IMR-90 (cell line): ENCODE data around the gene ADORA2A.

Experiments used
- BHLHE40 ChIP-seq: fragments of 150-350 bp; IDR thresholded peaks from 2 replicates; pipeline ENCODE4 v1.6.1; 2016; ENCODE audit warnings: mild to moderate bottlenecking, low read depth, low read length
- CHD1 ChIP-seq: IDR thresholded peaks from 2 replicates; pipeline ENCODE4 v1.6.1; 2012; ENCODE audit warnings: low read depth, low read length, improper control_type of control experiment
- MAZ ChIP-seq: IDR thresholded peaks from 2 replicates; pipeline ENCODE4 v1.6.1; 2012; ENCODE audit warnings: low read depth, mild to moderate bottlenecking, low read length, improper control_type of control experiment, moderate library complexity, borderline replicate concordance
- MXI1 ChIP-seq: IDR thresholded peaks from 2 replicates; pipeline ENCODE4 v1.6.1; 2012; ENCODE audit warnings: low read depth, mild to moderate bottlenecking, low read length, moderate library complexity, borderline replicate concordance
- POLR2A ChIP-seq: IDR thresholded peaks from 2 replicates; pipeline ENCODE4 v1.6.1; 2012; ENCODE audit warnings: mild to moderate bottlenecking, low read depth, low read length
- RAD21 ChIP-seq: IDR thresholded peaks from 2 replicates; pipeline ENCODE4 v1.6.1; 2012; ENCODE audit warnings: low read length, improper control_type of control experiment
- RCOR1 ChIP-seq: IDR thresholded peaks from 2 replicates; pipeline ENCODE4 v1.6.1; 2012; ENCODE audit warnings: mild to moderate bottlenecking, low read length, improper control_type of control experiment; ENCODE audit not compliant: insufficient replicate concordance
- RFX5 ChIP-seq: IDR thresholded peaks from 2 replicates; pipeline ENCODE4 v1.8.0; 2012; ENCODE audit warnings: low read depth, mild to moderate bottlenecking, low read length, moderate library complexity
- SMC3 ChIP-seq: fragments of 150-350 bp; IDR thresholded peaks from 2 replicates; pipeline ENCODE4 v1.6.1; 2016; ENCODE audit warnings: low read depth, mild to moderate bottlenecking, antibody characterized with exemption, low read length, moderate library complexity
- TF ChIP-seq, protein P1 (sequence below): conservative IDR thresholded peaks from 2 replicates; pipeline ENCODE4 v1.5.1; 2012; ENCODE audit warnings: mild to moderate bottlenecking, low read depth, low read length, improper control_type of control experiment
- TF ChIP-seq, protein P2 (sequence below): fragments of 150-350 bp; IDR thresholded peaks from 2 replicates; pipeline ENCODE4 v1.6.1; 2017; ENCODE audit warnings: mild to moderate bottlenecking, antibody characterized with exemption, low read length, low read depth

GRCh38 chr22:24414984-24415945 is 12.1 kb upstream of the ADORA2A start:
- TF ChIP-seq MXI1, result no peak
- TF ChIP-seq, protein P1, sequence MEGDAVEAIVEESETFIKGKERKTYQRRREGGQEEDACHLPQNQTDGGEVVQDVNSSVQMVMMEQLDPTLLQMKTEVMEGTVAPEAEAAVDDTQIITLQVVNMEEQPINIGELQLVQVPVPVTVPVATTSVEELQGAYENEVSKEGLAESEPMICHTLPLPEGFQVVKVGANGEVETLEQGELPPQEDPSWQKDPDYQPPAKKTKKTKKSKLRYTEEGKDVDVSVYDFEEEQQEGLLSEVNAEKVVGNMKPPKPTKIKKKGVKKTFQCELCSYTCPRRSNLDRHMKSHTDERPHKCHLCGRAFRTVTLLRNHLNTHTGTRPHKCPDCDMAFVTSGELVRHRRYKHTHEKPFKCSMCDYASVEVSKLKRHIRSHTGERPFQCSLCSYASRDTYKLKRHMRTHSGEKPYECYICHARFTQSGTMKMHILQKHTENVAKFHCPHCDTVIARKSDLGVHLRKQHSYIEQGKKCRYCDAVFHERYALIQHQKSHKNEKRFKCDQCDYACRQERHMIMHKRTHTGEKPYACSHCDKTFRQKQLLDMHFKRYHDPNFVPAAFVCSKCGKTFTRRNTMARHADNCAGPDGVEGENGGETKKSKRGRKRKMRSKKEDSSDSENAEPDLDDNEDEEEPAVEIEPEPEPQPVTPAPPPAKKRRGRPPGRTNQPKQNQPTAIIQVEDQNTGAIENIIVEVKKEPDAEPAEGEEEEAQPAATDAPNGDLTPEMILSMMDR, result no peak
- TF ChIP-seq MAZ, result no peak
- TF ChIP-seq, protein P2, sequence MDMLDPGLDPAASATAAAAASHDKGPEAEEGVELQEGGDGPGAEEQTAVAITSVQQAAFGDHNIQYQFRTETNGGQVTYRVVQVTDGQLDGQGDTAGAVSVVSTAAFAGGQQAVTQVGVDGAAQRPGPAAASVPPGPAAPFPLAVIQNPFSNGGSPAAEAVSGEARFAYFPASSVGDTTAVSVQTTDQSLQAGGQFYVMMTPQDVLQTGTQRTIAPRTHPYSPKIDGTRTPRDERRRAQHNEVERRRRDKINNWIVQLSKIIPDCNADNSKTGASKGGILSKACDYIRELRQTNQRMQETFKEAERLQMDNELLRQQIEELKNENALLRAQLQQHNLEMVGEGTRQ, result no peak
- TF ChIP-seq CHD1, result no peak
- no peak for TF ChIP-seq POLR2A
- no peak for TF ChIP-seq BHLHE40
- no peak for TF ChIP-seq RAD21
- no peak for TF ChIP-seq SMC3
- TF ChIP-seq RFX5, result no peak
- TF ChIP-seq RCOR1, result no peak
